ENCODE data around the gene FOXL1.

The FOXL1 gene

DNA sequence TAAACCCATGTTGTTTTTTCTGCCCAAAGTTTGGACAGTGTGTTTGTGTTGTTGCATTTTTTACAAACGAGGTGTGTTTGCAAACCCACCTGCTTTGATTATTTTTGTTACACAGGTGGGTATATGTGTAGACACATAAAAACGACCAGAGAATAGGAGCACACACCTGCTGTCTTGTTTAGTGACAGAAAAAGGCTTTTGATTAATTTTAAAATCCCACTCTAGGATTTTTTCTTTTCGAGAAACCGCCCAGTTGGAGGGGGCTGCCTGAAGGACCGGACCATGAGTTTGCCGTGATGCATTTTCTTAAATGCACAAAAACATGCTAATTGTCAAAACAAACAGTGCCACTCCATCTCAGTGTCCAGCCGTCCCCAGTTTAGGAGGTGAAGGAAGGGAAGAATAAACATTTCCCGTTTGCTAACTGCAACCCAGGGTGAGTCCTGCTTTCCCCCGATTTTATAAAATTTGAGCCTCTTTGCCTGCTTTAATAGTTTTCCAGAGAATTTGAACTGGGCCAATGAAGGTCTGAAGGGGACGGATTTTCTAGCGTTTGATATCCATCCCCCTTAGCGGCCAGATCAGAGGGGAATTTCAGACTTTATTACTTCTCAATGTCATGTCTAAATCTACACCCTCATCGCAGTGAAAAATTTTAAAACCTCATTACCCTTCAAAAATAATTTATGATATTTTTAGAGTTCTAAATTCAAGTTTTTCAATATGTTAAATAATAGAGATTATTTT is 8.5 kb upstream of the FOXL1 start:
- Mint-ChIP-seq H3K4me3 (no peak overlapping the region), H3K36me3 (no peaks in the 10 kb centered on the region), H3K9me3 (no peaks in the 10 kb centered on the region), H3K27me3 (peaks cover 95% of the 10 kb centered on the region), H3K27ac (no peak overlapping the region), H3K4me1 (no peaks in the 10 kb centered on the region)
- no peak for DNase-seq
- CTCF ChIA-PET, result interaction anchor here (1.2 kb wide), 1 partner anchor 493 kb away, joined by 3 read pairs; no protein-coding TSS in a partner anchor

GRCh38 chr16:86570558-86571529 is 7.5 kb upstream of the FOXL1 start:
- no peak overlapping the region for H3K27ac Mint-ChIP-seq
- DNase-seq, result no peak
- H3K36me3 Mint-ChIP-seq, result no peaks in the 10 kb centered on the region
- H3K4me1 Mint-ChIP-seq, result no peaks in the 10 kb centered on the region
- CTCF ChIA-PET, result interaction anchor here (1.2 kb wide), 1 partner anchor 492 kb away, joined by 3 read pairs; no protein-coding TSS in a partner anchor
- H3K9me3 Mint-ChIP-seq, result no peaks in the 10 kb centered on the region
- H3K4me3 Mint-ChIP-seq, result no peak overlapping the region
- peaks cover 95% of the 10 kb centered on the region for H3K27me3 Mint-ChIP-seq

DNA sequence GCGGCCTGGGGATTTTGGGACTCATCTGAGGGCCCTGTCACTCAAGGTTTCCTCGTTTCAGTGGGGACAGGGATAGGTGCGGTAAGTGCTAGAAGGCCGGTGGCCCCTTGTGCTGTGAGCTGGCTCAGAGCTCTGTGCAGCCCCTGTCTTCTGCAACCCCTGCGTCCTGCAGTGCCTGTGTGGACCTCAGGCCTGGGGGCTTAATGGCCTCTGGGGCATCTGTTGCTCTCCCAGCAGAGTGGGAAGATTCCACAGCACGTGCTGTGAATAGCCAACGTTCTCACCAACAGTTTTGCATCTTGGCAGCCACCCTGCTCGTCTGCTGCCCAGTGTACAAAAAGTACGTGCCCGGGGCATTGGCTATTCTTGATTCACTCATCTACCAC is 6.8 kb upstream of the FOXL1 start:
- no peak overlapping the region for H3K27ac Mint-ChIP-seq
- no peaks in the 10 kb centered on the region for H3K36me3 Mint-ChIP-seq
- H3K4me3 Mint-ChIP-seq, result no peak overlapping the region
- CTCF ChIA-PET, result interaction anchor here (2.3 kb wide), 1 partner anchor 491 kb away, joined by 8 read pairs; no protein-coding TSS in a partner anchor
- H3K27me3 Mint-ChIP-seq, result peaks cover 95% of the 10 kb centered on the region
- no peaks in the 10 kb centered on the region for H3K9me3 Mint-ChIP-seq
- peaks cover 5% of the 10 kb centered on the region for H3K4me1 Mint-ChIP-seq
- DNase-seq, result no peak

DNA sequence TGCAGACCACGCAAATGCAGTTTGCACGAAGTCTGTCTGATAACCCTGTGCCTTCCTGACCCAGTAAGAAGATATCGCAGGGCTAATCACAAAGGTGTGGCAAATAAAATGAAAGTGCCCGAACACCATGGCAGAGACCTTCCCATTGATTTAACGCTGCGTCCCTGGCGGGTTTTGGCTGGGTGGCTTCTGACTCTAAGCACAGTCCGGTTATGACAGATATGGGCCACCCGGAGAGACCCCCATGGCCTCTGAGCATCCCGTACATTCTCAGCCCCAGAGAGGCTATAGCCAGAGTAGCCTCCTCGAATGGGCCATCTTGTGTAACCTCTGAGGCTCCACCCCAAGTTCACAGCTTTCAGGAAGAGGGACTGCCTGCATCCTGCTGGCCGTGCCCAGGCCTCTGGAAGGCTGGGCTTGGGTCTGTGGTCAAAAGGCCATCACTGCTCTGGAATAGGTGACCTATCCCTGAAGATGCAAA is 6.3 kb upstream of the FOXL1 start:
- no peak for DNase-seq
- no peak overlapping the region for H3K4me3 Mint-ChIP-seq
- no peaks in the 10 kb centered on the region for H3K36me3 Mint-ChIP-seq
- peaks cover 96% of the 10 kb centered on the region for H3K27me3 Mint-ChIP-seq
- H3K9me3 Mint-ChIP-seq, result no peaks in the 10 kb centered on the region
- H3K4me1 Mint-ChIP-seq, result peaks cover 8% of the 10 kb centered on the region
- no peak overlapping the region for H3K27ac Mint-ChIP-seq
- CTCF ChIA-PET, result interaction anchor here (1.5 to 2.3 kb wide), 2 partner anchors 11 to 491 kb away, joined by 3 to 8 read pairs; no protein-coding TSS in a partner anchor

- Mint-ChIP-seq H3K36me3 (no peaks in the 10 kb centered on the region), H3K4me1 (peaks cover 9% of the 10 kb centered on the region), H3K9me3 (no peaks in the 10 kb centered on the region), H3K27me3 (peaks cover 96% of the 10 kb centered on the region), H3K4me3 (no peak overlapping the region), H3K27ac (no peak overlapping the region)
- CTCF ChIA-PET, result interaction anchor here (1.5 to 2.3 kb wide), 2 partner anchors 11 to 490 kb away, joined by 3 to 8 read pairs; no protein-coding TSS in a partner anchor
- no peak for DNase-seq
These were observed 5.7 kb upstream of the FOXL1 start for GRCh38 chr16:86572606-86573005.

- H3K27me3 Mint-ChIP-seq, result peaks cover 100% of the 10 kb centered on the region
- CTCF ChIA-PET, result interaction anchor here (1.5 to 2.3 kb wide), 2 partner anchors 12 to 490 kb away, joined by 3 to 8 read pairs; no protein-coding TSS in a partner anchor
- H3K36me3 Mint-ChIP-seq, result no peaks in the 10 kb centered on the region
- H3K27ac Mint-ChIP-seq, result no peak overlapping the region
- no peak for DNase-seq
- no peak overlapping the region for H3K4me3 Mint-ChIP-seq
- H3K4me1 Mint-ChIP-seq, result peaks cover 10% of the 10 kb centered on the region
- H3K9me3 Mint-ChIP-seq, result no peaks in the 10 kb centered on the region
These were observed 5.1 kb upstream of the FOXL1 start for GRCh38 chr16:86573215-86573614.

GRCh38 chr16:86573646-86574508 is 4.5 kb upstream of the FOXL1 start:
- H3K4me3 Mint-ChIP-seq, result no peak overlapping the region
- H3K4me1 Mint-ChIP-seq, result peaks cover 11% of the 10 kb centered on the region
- CTCF ChIA-PET, result interaction anchor here (1.5 to 2.3 kb wide), 2 partner anchors 13 to 489 kb away, joined by 3 to 8 read pairs; no protein-coding TSS in a partner anchor
- no peaks in the 10 kb centered on the region for H3K9me3 Mint-ChIP-seq
- no peaks in the 10 kb centered on the region for H3K36me3 Mint-ChIP-seq
- H3K27me3 Mint-ChIP-seq, result peaks cover 100% of the 10 kb centered on the region
- no peak for DNase-seq
- H3K27ac Mint-ChIP-seq, result no peak overlapping the region

GRCh38 chr16:86574646-86575045 is 3.7 kb upstream of the FOXL1 start:
- CTCF ChIA-PET, result interaction anchor here (1.4 kb wide), 1 partner anchor 299 kb away, joined by 3 read pairs; no protein-coding TSS in a partner anchor
- DNase-seq, result no peak
- Mint-ChIP-seq H3K36me3 (no peaks in the 10 kb centered on the region), H3K4me3 (no peak overlapping the region), H3K9me3 (no peaks in the 10 kb centered on the region), H3K27ac (no peak overlapping the region), H3K4me1 (peaks cover 12% of the 10 kb centered on the region), H3K27me3 (peaks cover 100% of the 10 kb centered on the region)

DNA sequence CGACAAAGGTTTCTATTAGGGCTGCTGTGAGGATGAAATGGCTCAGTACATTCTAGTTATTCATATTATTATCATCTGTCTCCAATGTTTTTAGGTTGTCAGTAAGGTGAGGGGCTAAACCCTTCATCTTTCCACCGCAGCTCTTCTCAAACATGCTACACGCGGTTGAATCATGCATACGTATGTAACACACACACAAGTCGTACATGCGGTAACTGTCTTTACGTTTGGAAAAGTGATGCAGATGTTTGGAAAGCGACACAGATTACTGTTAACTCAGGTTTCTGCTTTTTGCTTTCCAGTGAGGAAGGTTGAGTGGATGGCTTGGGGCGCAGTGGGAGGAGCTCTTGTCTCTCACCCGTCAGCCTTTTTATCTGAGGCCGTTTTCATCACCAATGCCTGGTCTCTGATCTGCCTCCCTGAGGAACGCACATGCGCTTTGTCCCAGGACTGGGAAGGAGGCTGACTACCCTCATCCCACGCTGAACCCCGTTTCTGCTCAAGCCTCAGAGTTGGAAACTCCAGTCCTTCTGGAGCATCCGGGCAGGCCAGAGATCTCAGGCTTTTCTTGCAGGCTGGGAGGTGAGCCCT is 3.2 kb upstream of the FOXL1 start:
- no peak for DNase-seq
- Mint-ChIP-seq H3K4me3 (no peak overlapping the region), H3K4me1 (peaks cover 12% of the 10 kb centered on the region), H3K27me3 (peaks cover 100% of the 10 kb centered on the region), H3K9me3 (no peaks in the 10 kb centered on the region), H3K27ac (no peak overlapping the region), H3K36me3 (no peaks in the 10 kb centered on the region)
- CTCF ChIA-PET, result interaction anchor here (1.4 to 1.5 kb wide), 2 partner anchors 299 to 488 kb away, joined by 3 to 8 read pairs; no protein-coding TSS in a partner anchor

DNA sequence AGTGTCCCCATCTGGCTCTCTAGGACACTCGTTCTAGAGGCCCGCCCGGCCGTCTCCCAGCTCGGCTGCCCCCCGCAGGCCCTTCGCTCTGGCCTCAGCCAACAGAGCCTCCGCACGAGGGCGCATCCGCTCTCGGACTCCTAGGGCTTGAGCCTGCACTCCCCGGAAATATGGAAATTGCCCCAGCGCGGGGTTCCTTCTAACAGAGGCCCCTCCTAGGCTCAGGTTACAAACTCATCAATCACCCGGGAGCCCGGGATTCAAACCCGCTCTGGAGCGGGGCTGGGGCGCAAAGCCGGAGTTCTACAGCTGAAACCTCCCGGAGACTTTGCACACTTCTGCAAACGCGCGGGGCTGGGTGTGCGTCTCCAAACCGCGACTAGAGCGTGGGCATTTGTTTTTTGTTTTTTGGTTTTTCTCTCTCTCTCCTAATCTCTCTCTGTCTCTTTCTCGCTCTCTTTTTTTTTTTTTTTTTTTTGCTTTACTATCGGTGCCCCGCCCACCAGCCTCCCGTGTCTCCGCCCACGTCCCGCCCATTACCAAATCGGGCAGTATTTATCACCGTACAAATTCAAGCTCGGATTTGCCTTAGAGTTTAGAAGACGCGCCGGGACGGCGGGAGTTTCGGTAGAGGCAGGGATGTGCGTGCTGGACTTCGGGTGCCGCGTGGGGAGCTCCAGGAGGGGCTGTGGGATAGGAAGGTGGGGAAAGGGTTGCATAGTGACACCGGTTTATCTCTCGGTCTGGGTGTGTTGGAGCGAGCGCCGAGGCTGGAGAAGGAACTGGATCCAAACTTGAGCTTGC is 2.4 kb upstream of the FOXL1 start:
- CTCF ChIA-PET, result interaction anchor here (0.7 to 1.5 kb wide), 3 partner anchors 11 to 487 kb away, joined by 3 to 8 read pairs (median 4); no protein-coding TSS in a partner anchor
- Mint-ChIP-seq H3K36me3 (no peaks in the 10 kb centered on the region), H3K9me3 (no peaks in the 10 kb centered on the region), H3K27ac (no peak overlapping the region), H3K4me1 (peaks cover 12% of the 10 kb centered on the region), H3K4me3 (peak overlapping the region; percentile 76), H3K27me3 (peaks cover 98% of the 10 kb centered on the region)
- peak; percentile 75 for DNase-seq

GRCh38 chr16:86576591-86577313 is 1.6 kb upstream of the FOXL1 start:
- no peaks in the 10 kb centered on the region for H3K9me3 Mint-ChIP-seq
- peaks cover 98% of the 10 kb centered on the region for H3K27me3 Mint-ChIP-seq
- no peaks in the 10 kb centered on the region for H3K36me3 Mint-ChIP-seq
- no peak overlapping the region for H3K27ac Mint-ChIP-seq
- peaks cover 12% of the 10 kb centered on the region for H3K4me1 Mint-ChIP-seq
- no peak for DNase-seq
- CTCF ChIA-PET, result interaction anchor here (0.7 to 1.5 kb wide), 2 partner anchors 12 to 486 kb away, joined by 4 to 8 read pairs; no protein-coding TSS in a partner anchor
- H3K4me3 Mint-ChIP-seq, result peak overlapping the region; percentile 76

All from activated naive CD4-positive, alpha-beta T cell treated with anti-CD3 and anti-CD28 coated beads, Interleukin-2, amount 10 ng/mL, durations not matched to agents 7 days and 5 days (primary cell).